ENCODE data around the gene TMEM37. TPM values are rescaled to one million over a fixed set of nuclear protein-coding genes. Genes with fewer than 3 reads are reported as not detected.

TMEM37 gene
- total and polyA plus RNA-seq, 2 of the 13 experiments (the other 11 are each of a cell fraction or from before 2014, with no cell fraction given): 37.7 to 115 TPM

- peak; percentile 69; the same call in 1 of the 2 replicates for TF ChIP-seq ZNF609 (CRISPR knock-in tag; IDR thresholded peaks at IDR 0.05; ENCODE audit: borderline replicate concordance)
- TF ChIP-seq ZNF883 (CRISPR knock-in tag; IDR thresholded peaks at IDR 0.05; ENCODE audit: not compliant biosample characterization): no peak
- TF ChIP-seq ZNF562 (CRISPR knock-in tag; IDR thresholded peaks at IDR 0.05; ENCODE audit: borderline replicate concordance): no peak
- TF ChIP-seq CSRNP1 (CRISPR knock-in tag; IDR thresholded peaks at IDR 0.05): no peak
- TF ChIP-seq PRMT3 (CRISPR knock-in tag; IDR thresholded peaks at IDR 0.05; ENCODE audit: borderline replicate concordance, low read depth): no peak
- no peak for TF ChIP-seq SIN3A (IDR thresholded peaks at IDR 0.05; ENCODE audit: borderline replicate concordance, low read depth, low read length)
- TF ChIP-seq CEBPZ (IDR thresholded peaks at IDR 0.05; ENCODE audit: low read length): no peak
- peak; percentile 42; the same call in 1 of the 2 replicates for TF ChIP-seq KDM4B (CRISPR knock-in tag; IDR thresholded peaks at IDR 0.05)
- TF ChIP-seq KIAA2018 (CRISPR knock-in tag; IDR thresholded peaks at IDR 0.05; ENCODE audit: borderline replicate concordance): no peak
Measured at GRCh38 chr2:119426801-119427395, 4.8 kb upstream of the TMEM37 start (continued).

All from HepG2 (cell line).